Measurements from ENCODE around the gene MRGPRD. TPM values are rescaled to one million over a fixed set of nuclear protein-coding genes. Genes with fewer than 3 reads are reported as not detected.
"Not testable (repeated sequence)": the region's sequence is repeated elsewhere in the genome, so short reads cannot be mapped to it uniquely, and the experiment has no call there.

Gene MRGPRD
- total and polyA plus RNA-seq, 11 donors = not detected

DNA sequence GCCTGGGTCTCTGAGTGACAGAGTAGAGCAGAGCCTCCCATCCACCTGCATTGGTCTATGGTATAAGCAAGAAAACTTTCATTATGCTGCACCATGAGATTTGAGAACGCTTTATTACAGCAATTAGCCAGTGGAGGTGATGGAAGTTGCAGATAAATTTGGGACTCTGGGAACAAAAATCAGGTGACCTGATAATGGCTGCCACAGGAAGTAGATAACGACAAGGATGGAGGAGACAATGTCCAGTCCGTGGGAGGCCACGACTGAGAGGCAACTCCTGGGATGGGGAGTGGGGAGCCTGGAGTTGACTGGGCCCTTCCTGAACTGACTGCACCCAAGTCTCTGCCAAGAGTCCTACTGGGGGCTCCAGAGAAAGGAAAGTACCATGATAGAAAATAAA lies 4.7 kb downstream of the MRGPRD start:
- WGBS, 4 donors = 42 to 57% (median 54%) methylated on average over 4 of the region's 4 CpGs
- peak overlapping the region in 2 of 12 donors; percentile 2 to 5 for H3K27ac ChIP-seq
- peaks cover 0 to 28% (median 9%) of the 10 kb centered on the region in 12 donors for H3K4me1 ChIP-seq
- DNase-seq (no peak), ATAC-seq (peak in 1 of 4 donors; percentile 20)
- no peak overlapping the region for H3K4me3 ChIP-seq
- H3K27me3 ChIP-seq = peaks cover 0 to 3% (median 0%) of the 10 kb centered on the region in 9 donors
- H3K9me3 ChIP-seq = no peaks in the 10 kb centered on the region
- no peaks in the 10 kb centered on the region for H3K36me3 ChIP-seq
- intact Hi-C loops (cut with DNase I) = no loop called here
- TF ChIP-seq CTCF (IDR thresholded peaks at IDR 0.05) = no peak
- no peak for TF ChIP-seq POLR2A (IDR thresholded peaks at IDR 0.05)

DNA sequence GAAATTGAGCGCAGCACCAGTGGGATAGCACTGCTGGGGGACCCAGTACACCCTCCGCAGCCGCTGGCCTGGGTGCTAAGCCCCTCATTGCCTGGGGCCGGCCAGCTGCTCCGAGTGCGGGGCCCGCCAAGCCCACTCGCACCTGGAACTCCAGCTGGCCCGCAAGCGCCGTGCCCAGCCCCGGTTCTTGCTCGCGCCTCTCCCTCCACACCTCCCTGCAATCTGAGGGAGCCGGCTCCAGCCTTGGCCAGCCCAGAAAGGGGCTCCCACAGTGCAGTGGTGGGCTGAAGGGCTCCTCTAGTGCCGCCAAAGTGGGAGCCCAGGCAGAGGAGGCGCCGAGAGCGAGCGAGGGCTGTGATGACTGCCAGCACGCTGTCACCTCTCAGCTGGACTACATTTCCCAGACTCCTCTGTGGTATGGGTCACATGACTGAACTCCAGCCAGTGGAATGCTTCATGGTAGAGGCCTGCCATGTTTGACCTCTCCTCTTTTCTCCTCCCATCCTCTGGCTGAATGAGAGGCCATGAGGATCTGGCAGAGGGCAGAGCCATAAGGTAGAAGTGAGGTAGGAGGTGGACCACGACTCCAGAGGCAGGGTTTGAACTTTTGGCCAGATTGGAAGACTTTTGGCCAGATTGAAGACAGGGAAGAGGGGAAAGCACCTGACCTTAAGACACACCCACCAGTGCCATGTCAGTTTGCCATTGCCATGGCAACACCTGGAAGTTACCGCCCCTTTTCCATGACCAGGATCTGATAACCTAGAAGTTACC lies 6.2 kb downstream of the MRGPRD start:
- peaks cover 0 to 6% (median 0%) of the 10 kb centered on the region in 9 donors for H3K27me3 ChIP-seq
- H3K4me1 ChIP-seq = peaks cover 0 to 28% (median 9%) of the 10 kb centered on the region in 12 donors
- intact Hi-C loops (cut with DNase I) = no loop called here
- H3K9me3 ChIP-seq = no peaks in the 10 kb centered on the region
- no peak overlapping the region for H3K4me3 ChIP-seq
- WGBS, 4 donors = 91 to 97% (median 95%) methylated on average over 19 to 23 of the region's 23 CpGs
- no peak overlapping the region for H3K27ac ChIP-seq
- H3K36me3 ChIP-seq = no peaks in the 10 kb centered on the region
- DNase-seq (no peak), ATAC-seq (peak in 2 of 4 donors; percentile 34 to 57)
- TF ChIP-seq POLR2A (IDR thresholded peaks at IDR 0.05) (no peak), CTCF (IDR thresholded peaks at IDR 0.05) (no peak)

DNA sequence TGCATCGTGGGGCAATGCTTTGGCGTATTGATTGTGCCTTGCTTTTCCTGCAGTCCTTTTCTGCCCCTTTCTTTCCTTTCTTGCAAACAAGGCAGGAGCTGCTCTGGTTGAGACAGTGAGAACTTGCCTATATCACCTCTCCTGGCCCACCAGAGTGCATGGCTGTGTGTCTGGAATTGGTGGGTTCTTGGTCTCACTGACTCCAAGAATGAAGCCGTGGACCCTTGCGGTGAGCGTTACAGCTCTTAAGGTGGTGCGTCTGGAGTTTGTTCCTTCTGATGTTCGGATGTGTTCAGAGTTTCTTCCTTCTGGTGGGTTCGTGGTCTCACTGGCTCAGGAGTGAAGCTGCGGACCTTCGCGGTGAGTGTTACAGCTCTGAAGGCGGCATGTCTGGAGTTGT lies 7.1 kb downstream of the MRGPRD start:
- H3K4me1 ChIP-seq = peaks cover 0 to 20% (median 6%) of the 10 kb centered on the region in 12 donors
- H3K27ac ChIP-seq; ATAC-seq; H3K36me3 ChIP-seq; H3K9me3 ChIP-seq; intact Hi-C loops (cut with DNase I); H3K4me3 ChIP-seq; H3K27me3 ChIP-seq; DNase-seq: not testable (repeated sequence)
- 93 to 95% (median 93%) methylated on average over 12 of the region's 12 CpGs for WGBS, 4 donors

GRCh38 chr11:68973219-68973618 lies 7.6 kb downstream of the MRGPRD start:
- WGBS, 4 donors = 48 to 58% (median 52%) methylated on average over 4 of the region's 4 CpGs

More at GRCh38 chr11:68973219-68973618, 7.6 kb downstream of the MRGPRD start:
- Histone ChIP-seq H3K36me3 (no peaks in the 10 kb centered on the region), H3K9me3 (no peaks in the 10 kb centered on the region), H3K4me3 (no peak overlapping the region), H3K27ac (no peak overlapping the region), H3K4me1 (peaks cover 0 to 15% (median under 1%) of the 10 kb centered on the region in 12 donors), H3K27me3 (peaks cover 0 to 6% (median 0%) of the 10 kb centered on the region in 9 donors)
- no peak for TF ChIP-seq CTCF (IDR thresholded peaks at IDR 0.05)
- TF ChIP-seq POLR2A (IDR thresholded peaks at IDR 0.05) = no peak
- intact Hi-C loops (cut with DNase I) = no loop called here
- DNase-seq = no peak
- ATAC-seq = peak in 3 of 4 donors; percentile 45 to 57 (median 54)
